HT-29 (cell line): ENCODE results near the gene SNX25. TPM values are rescaled to one million over a fixed set of nuclear protein-coding genes. Genes with fewer than 3 reads are reported as not detected.
"Not testable (repeated sequence)": the region's sequence is repeated elsewhere in the genome, so short reads cannot be mapped to it uniquely, and the experiment has no call there.

Experiments used
- DNase-seq: peaks from one replicate; pipeline ENCODE4 v3.0.0-alpha.2; 2015; ENCODE audit warnings: low spot score
- total RNA-seq: library from RNA; depleted of rRNA; stranded (reverse); fragments of >200 nt; shearing (Covaris generic); gene quantifications from 2 replicates; pipeline ENCODE4 v1.2.3, GENCODE V29; 2014

SNX25 gene
- total RNA-seq, 1 experiment from 2014 or later = 3.3 TPM

- peak; percentile 47 for DNase-seq
Observed at GRCh38 chr4:185204238-185204910, 5.0 kb upstream of the SNX25 start.

- DNase-seq = not testable (repeated sequence)
Observed at GRCh38 chr4:185205073-185205472, 4.3 kb upstream of the SNX25 start.

- no peak for DNase-seq
Observed at GRCh38 chr4:185205697-185206342, 3.6 kb upstream of the SNX25 start.

- no peak for DNase-seq
Observed at GRCh38 chr4:185207466-185207865, 1.9 kb upstream of the SNX25 start.

GRCh38 chr4:185209852-185210101 is 379 bp downstream of the SNX25 start:
- not testable (repeated sequence) for DNase-seq

GRCh38 chr4:185210102-185210981 is 944 bp downstream of the SNX25 start:
- peak; percentile 35 for DNase-seq

- DNase-seq = peak; percentile 19
Observed at GRCh38 chr4:185211035-185211434, 1.6 kb downstream of the SNX25 start.

- DNase-seq = no peak
Observed at GRCh38 chr4:185211641-185212040, 2.2 kb downstream of the SNX25 start.

- DNase-seq = no peak
Observed at GRCh38 chr4:185212581-185212980, 3.2 kb downstream of the SNX25 start.

GRCh38 chr4:185213877-185214276 is 4.5 kb downstream of the SNX25 start:
- no peak for DNase-seq

GRCh38 chr4:185215261-185215660 is 5.9 kb downstream of the SNX25 start:
- DNase-seq = no peak

- DNase-seq = no peak
Observed at GRCh38 chr4:185217408-185217975, 8.1 kb downstream of the SNX25 start.

- DNase-seq = no peak
Observed at GRCh38 chr4:185218312-185218711, 8.9 kb downstream of the SNX25 start.

- no peak for DNase-seq
Observed at GRCh38 chr4:185219551-185220344, 10.3 kb downstream of the SNX25 start.

GRCh38 chr4:185221491-185221890 is 12.1 kb downstream of the SNX25 start:
- no peak for DNase-seq

GRCh38 chr4:185221912-185222311 is 12.5 kb downstream of the SNX25 start:
- no peak for DNase-seq

- no peak for DNase-seq
Observed at GRCh38 chr4:185222598-185222997, 13.2 kb downstream of the SNX25 start.

GRCh38 chr4:185224597-185224996 is 15.2 kb downstream of the SNX25 start:
- DNase-seq = no peak

GRCh38 chr4:185225940-185226339 is 16.5 kb downstream of the SNX25 start:
- no peak for DNase-seq

GRCh38 chr4:185227131-185227551 is 17.7 kb downstream of the SNX25 start:
- DNase-seq = no peak

- DNase-seq = no peak
Observed at GRCh38 chr4:185227713-185228278, 18.4 kb downstream of the SNX25 start.
